ENCODE results near the gene IGF2BP2. TPM values are rescaled to one million over a fixed set of nuclear protein-coding genes. Genes with fewer than 3 reads are reported as not detected.

The IGF2BP2 gene
- polyA plus RNA-seq, 1 experiment: 9.9 TPM

DNA sequence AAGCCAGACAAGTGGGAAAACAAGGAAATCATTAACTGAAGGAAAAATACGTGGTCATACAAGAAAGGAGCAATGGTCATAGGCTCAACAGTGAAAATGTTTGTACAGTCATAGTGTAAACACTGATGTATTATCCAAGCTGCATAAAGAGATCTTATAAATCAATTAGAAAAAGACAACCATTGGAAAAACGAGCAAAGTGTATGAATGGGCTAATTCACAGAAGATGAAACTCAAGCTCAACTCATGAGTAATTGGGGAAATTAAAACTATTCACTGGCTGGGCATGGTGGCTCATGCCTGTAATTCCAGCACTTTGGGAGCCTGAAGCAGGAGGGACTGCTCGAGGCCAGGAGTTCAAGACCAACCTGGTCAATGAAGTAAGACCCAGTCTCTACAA, 6.4 kb upstream of the IGF2BP2 start:
- no peaks in the 10 kb centered on the region; the same call in 1 of the 2 replicates for H3K9me3 ChIP-seq (ENCODE audit: control insufficient read depth, insufficient read depth, low read length)
- no peak overlapping the region for H3K4me3 ChIP-seq (ENCODE audit: low read depth, low read length)
- no peak for DNase-seq (ENCODE audit: low read depth, low spot score)
- no peak for TF ChIP-seq CTCF (IDR thresholded peaks at IDR 0.05; ENCODE audit: low read depth, low read length)
- no peak overlapping the region for H3K27ac ChIP-seq (ENCODE audit: low read depth, low read length)
- CTCF ChIA-PET: interaction anchor here (0.7 to 1.3 kb wide), 3 partner anchors 10 to 171 kb away, joined by 3 to 4 read pairs (median 3); no protein-coding TSS in a partner anchor
- no peaks in the 10 kb centered on the region for H3K27me3 ChIP-seq (ENCODE audit: control insufficient read depth, insufficient read depth, low read length)
- POLR2A ChIA-PET: interaction anchor here (1.2 kb wide), 1 partner anchor 9 kb away, joined by 3 read pairs; no protein-coding TSS in a partner anchor

DNA sequence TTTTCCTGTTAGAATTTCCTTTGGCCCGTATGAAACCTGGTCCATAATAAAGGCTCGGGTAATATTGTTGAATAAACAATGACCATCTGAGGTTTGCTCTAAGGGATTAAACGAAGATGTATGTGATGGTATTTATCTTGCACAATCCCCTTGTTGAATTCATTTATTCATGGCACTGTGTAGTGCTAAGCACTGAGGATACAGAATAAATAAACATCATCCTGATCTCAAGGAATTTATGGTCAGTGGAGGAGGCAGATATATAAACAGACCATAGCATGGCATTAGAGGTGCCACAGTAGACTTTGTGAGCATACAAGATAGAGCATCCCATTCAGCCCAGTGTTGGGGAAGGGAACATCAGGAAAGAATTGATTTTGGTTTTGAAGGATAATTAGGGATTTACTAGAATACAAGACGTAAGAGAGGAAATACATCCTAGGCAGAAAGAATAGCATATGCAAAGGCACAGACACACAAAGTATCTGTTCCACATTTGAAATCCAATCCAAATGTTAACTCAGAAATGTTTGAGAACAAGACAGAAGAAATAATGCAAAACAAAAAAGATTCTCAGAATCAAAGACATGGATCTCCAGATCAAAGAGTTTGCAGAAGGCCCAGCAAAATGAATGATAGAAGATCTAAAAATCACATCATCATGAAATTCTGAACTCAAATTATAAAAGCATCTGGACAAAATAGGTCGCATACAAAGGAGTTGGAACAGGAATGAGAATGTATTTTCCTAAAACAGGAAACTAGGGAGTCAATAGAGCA, 5.4 kb upstream of the IGF2BP2 start:
- ChIA-PET CTCF (interaction anchor here (0.7 to 2.1 kb wide), 2 partner anchors 9 to 170 kb away, joined by 3 to 11 read pairs; no protein-coding TSS in a partner anchor), POLR2A (no interaction called here)
- H3K27ac ChIP-seq (ENCODE audit: low read depth, low read length): no peak overlapping the region
- no peak for DNase-seq (ENCODE audit: low read depth, low spot score)
- H3K4me3 ChIP-seq (ENCODE audit: low read depth, low read length): no peak overlapping the region
- no peaks in the 10 kb centered on the region; the same call in 1 of the 2 replicates for H3K9me3 ChIP-seq (ENCODE audit: control insufficient read depth, insufficient read depth, low read length)
- no peaks in the 10 kb centered on the region for H3K27me3 ChIP-seq (ENCODE audit: control insufficient read depth, insufficient read depth, low read length)
- no peak for TF ChIP-seq CTCF (IDR thresholded peaks at IDR 0.05; ENCODE audit: low read depth, low read length)

DNA sequence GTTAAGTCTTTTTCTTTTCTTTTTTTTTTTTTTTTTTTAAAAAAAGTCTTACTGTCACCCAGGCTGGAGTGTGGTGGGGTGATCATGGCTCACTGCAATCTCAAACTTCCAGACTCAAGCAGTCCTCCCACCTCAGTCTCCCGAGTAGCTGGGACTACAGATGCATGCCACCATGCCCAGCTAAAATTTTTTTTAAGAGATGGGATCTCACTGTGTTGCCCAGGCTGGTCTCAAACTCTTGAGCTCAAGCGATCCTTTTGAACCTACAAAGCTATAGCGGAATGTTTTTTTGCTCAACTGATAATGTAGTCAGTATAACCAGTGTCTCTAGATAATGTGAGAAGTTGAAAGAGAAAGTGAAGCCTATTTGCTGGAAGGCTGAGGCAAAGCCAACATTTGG, 3.9 kb upstream of the IGF2BP2 start:
- POLR2A ChIA-PET: interaction anchor here (0.7 kb wide), 1 partner anchor 217 kb away, joined by 6 read pairs; no protein-coding TSS in a partner anchor

GRCh38 chr3:185827595-185828344, 2.9 kb upstream of the IGF2BP2 start:
- no peak for DNase-seq (ENCODE audit: low read depth, low spot score)
- Histone ChIP-seq H3K27me3 (ENCODE audit: control insufficient read depth, insufficient read depth, low read length) (no peaks in the 10 kb centered on the region), H3K9me3 (ENCODE audit: control insufficient read depth, insufficient read depth, low read length) (peaks cover 4% of the 10 kb centered on the region; the same call in 1 of the 2 replicates), H3K4me3 (ENCODE audit: low read depth, low read length) (no peak overlapping the region), H3K27ac (ENCODE audit: low read depth, low read length) (no peak overlapping the region)
- no peak for TF ChIP-seq CTCF (IDR thresholded peaks at IDR 0.05; ENCODE audit: low read depth, low read length)
- ChIA-PET CTCF (interaction anchor here (2.1 kb wide), 1 partner anchor 168 kb away, joined by 11 read pairs; no protein-coding TSS in a partner anchor), POLR2A (no interaction called here)

More for the DNA sequence above, 3.9 kb upstream of the IGF2BP2 start:
- CTCF ChIA-PET: interaction anchor here (0.6 to 2.1 kb wide), 2 partner anchors 116 to 169 kb away, joined by 7 to 11 read pairs; no protein-coding TSS in a partner anchor
- no peak overlapping the region for H3K4me3 ChIP-seq (ENCODE audit: low read depth, low read length)
- H3K27me3 ChIP-seq (ENCODE audit: control insufficient read depth, insufficient read depth, low read length): no peaks in the 10 kb centered on the region
- H3K9me3 ChIP-seq (ENCODE audit: control insufficient read depth, insufficient read depth, low read length): no peaks in the 10 kb centered on the region; the same call in 1 of the 2 replicates
- H3K27ac ChIP-seq (ENCODE audit: low read depth, low read length): no peak overlapping the region
- DNase-seq (ENCODE audit: low read depth, low spot score): no peak
- no peak for TF ChIP-seq CTCF (IDR thresholded peaks at IDR 0.05; ENCODE audit: low read depth, low read length)

Measured in AG04450 (cell line).